HL-60/S4 treated with phorbol 12-myristate 13-acetate at 8.2 ng/mL for 4 days and 3 days (cell line): Measurements from ENCODE around the gene MRAP2.
"Not testable (repeated sequence)": the region's sequence is repeated elsewhere in the genome, so short reads cannot be mapped to it uniquely, and the experiment has no call there.

Source experiments
- in situ Hi-C: fragments of 300-500 bp; cut with MboI; formaldehyde crosslinking; loops from 2 replicates; pipeline ENCODE4 v1.15.0; 2022; ENCODE audit warnings: low sequenced_read_pairs

Gene MRAP2

DNA sequence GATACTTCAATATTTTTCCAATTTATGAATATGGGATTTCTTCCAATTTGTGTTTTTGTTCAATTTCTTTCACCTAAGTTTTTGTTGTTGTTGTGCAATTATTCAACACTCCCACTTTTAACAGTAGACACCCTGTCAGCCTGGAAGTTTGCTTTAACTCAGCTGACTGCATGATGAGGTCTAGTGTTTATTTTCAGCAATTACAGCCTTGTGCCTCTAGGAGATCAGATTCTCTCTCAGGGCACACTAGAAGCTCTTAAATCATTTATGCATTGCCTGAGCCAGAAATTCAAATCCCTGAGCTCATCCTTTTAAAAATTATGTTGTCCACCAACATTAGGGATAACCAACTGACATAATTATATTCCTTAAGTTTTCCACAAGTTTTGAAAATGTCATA, 85.7 kb downstream of the MRAP2 start:
- in situ Hi-C loops, result no loop called here

DNA sequence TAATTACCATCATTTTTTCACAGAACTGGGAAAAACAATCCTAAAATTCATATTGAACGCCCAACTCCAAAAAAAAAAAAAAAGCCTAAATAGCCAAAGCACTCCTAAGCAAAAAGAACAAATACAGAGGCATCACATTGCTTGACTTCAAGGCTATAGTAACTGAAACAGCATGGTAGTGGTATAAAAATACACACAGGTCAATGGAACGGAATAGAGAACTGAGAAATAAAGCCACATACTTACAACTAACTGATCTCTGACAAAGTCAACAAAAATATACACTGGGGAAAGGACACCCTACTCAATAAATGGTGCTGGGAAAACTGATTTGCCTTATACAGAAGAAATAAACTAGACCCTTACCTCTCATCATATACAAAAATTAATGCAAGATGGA, 89.6 kb downstream of the MRAP2 start:
- in situ Hi-C loops, result no loop called here

DNA sequence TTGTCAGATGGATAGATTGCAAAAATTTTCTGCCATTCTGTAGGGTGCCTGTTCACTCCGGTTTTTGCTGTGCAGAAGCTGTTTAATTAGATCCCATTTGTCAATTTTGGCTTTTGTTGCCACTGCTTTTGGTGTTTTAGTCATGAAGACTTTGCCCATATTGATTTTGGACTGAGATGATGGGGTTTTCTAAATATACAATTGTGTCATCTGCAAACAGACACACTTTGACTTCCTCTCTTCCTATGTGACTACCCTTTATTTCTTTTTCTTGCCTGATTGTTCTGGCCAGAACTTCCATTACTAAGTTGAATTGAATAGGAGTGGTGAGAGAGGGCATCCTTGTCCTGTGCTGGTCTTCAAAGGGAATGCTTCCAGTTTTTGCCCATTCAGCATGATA, 96.0 kb downstream of the MRAP2 start:
- in situ Hi-C loops, result not testable (repeated sequence)

DNA sequence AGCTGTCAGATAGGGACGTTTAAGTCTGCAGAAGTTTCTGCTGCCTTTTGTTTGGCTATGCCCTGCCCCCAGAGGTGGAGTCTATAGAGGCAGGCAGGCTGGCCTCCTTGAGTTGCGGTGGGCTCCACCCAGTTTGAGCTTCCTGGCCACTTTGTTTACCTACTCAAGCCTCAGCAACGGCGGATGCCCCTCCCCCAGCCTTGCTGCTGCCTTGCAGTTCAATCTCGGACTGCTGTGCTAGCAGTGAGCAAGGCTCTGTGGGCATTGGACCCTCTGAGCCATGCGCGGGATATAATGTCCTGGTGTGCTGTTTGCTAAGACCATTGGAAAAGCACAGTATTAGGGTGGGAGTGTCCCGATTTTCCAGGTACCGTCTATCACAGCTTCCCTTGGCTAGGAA, 99.8 kb downstream of the MRAP2 start:
- in situ Hi-C loops, result not testable (repeated sequence)

DNA sequence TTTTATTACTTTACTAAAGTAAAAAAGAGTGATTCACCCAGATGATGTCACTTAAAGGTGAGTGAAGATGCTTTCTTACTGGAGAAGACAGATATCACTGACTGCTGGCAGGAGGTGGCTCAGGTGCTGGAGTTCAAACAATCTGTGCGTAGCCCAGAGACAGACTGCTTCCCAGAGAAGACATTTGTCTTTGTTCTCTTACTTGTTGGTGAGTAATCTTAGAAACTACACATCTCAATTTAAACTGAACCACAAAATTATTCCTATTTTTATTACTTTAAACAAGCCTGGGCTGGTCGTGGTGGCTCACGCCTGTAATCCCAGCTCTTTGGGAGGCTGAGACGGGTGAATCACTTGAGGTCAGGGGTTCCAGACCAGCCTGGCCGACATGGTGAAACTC, 101.7 kb downstream of the MRAP2 start:
- in situ Hi-C loops, result no loop called here

DNA sequence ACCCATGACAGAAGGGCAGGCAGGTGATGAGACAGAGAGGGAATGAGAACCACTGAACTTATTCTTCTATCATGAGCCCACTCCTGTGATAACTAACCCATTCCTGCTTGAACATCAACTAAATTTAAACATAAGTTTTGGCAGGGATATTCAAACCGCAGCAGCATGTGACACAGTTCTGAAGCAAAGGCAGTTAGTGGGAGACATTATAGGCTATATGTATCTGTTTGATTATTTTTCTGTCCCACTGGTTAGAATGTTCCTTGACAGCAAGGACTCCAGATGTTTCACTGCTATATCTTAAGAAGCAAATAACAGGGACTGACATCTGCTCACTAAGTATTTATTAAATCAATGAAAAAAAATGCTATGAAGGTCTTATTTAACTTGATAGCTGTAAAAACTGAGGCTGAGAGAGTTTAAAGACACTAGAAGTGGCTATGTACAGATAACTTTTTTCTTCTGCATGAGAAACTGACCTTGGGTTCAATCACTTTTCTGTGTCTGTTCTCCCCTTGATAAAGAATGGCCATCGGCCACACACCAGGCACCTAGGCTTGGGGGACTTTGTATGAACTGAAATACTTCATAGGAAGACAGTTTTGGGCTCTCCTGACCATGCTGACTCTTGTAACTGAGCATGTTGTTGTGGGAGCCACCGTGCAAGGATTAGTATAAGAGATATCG, 102.9 kb downstream of the MRAP2 start:
- in situ Hi-C loops, result no loop called here

DNA sequence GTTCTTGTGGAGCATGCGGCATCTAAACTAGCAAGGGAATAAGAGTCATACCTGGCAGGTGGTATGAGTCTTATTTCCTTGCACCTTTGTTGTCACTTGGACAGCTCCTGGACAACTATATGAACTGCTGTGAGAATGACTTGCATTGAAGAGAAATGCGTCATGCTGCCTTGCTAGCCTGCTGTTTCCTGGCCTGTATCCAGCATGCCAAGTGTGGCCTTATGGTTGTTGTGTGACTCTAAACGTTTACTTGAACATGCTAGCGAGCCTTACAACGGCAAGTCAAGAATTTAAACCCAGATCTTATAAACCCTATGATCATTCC, 103.4 kb downstream of the MRAP2 start:
- in situ Hi-C loops, result no loop called here

DNA sequence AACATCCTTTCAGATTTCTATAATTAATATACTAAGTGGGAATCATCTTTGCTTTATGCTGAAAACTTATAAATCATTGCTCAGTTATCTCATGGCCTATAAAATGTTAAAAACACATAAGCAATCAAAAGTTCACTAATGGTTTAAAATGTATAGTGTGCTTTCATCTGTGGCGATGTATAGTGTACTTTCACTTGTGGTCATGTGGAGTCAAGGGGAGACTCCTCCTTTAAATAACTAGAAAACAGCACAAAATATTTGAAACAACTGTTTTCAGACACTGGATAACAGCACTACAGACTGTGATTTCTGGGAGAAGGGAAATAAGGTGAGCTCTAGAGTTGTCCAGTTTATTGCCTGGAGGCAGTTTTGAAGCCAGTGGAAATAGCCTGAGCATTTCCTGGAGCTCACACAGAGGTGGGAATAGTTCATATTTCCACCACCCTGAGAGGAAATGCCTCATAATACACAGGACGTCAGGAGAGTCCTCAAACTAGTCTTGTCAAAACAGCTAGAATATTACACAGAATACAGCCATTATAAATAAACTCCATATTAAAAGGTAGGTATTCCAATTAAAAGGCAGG, 104.5 kb downstream of the MRAP2 start:
- in situ Hi-C loops, result no loop called here

DNA sequence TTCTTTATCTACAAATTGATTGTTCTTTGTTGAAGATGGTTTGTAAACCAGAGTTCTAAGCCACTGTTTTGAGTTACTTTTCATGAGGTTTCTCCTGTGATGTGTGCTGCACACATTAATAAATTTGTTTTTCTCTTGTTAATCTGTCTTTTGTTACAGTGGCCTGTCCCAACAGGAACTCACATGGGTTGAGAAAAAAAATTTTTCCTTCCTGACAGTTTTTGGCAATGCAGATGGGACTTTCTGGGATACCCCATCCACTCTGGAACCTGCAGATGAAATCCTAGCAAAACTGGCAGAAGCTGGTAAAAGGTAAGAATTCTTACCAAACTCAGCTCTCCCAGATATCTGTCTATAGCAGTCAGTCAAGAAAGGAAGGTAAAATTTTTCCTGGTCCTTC, 105.7 kb downstream of the MRAP2 start:
- in situ Hi-C loops, result no loop called here
